HEK293 (cell line): Measurements from ENCODE around the gene ACTL8.

Experiments used
- CTCF ChIA-PET: fragments of 350-600 bp; formaldehyde crosslinking; extraction: SDS; loops from one replicate; lab custom pipeline; 2021; ENCODE audit warnings: antibody characterized with exemption; lab: Yijun Ruan, JAX
- POLR2A ChIA-PET: fragments of 300-600 bp; formaldehyde crosslinking; extraction: SDS; loops from one replicate; lab custom pipeline; 2020; ENCODE audit warnings: antibody characterized with exemption, inconsistent platforms; lab: Yijun Ruan, JAX
- H3K27ac ChIP-seq: fragments of 200-500 bp; sonication (Bioruptor generic); 2 replicates; pipeline ENCODE4 v1.5.1; 2014; ENCODE audit warnings: low read depth, low read length, control low read depth, inconsistent platforms; ENCODE audit errors: extremely low read depth
- H3K36me3 ChIP-seq, 2 experiments: fragments of 200-500 bp in 1 of 2; sonication (Bioruptor generic) in 1 of 2; 1 replicate in 1 of 2; 2 replicates in 1 of 2; pipeline ENCODE4 v1.5.1; 2014 to 2017; ENCODE audit warnings: inconsistent platforms in 2 of 2, low read length in 2 of 2; ENCODE audit not compliant: control insufficient read depth in 2 of 2, insufficient read depth in 1 of 2
- H3K4me1 ChIP-seq: fragments of 200-500 bp; sonication (Bioruptor generic); 2 replicates; pipeline ENCODE4 v1.5.1; 2014; ENCODE audit warnings: mild to moderate bottlenecking, low read length, inconsistent platforms; ENCODE audit not compliant: control insufficient read depth, insufficient read depth
- H3K4me3 ChIP-seq: 2 replicates; pipeline ENCODE4 v1.5.1; 2011; ENCODE audit warnings: low read depth, mild to moderate bottlenecking, control low read depth, low read length, moderate library complexity
- H3K9me3 ChIP-seq: fragments of 200-500 bp; sonication (Bioruptor generic); 2 replicates; pipeline ENCODE4 v1.5.1; 2014; ENCODE audit warnings: low read depth, low read length, inconsistent platforms; ENCODE audit not compliant: control insufficient read depth, insufficient read depth
- GLIS1 ChIP-seq: fragments of 450-650 bp; formaldehyde crosslinking; IDR thresholded peaks from 2 replicates; pipeline ENCODE4 v1.5.1; 2016; ENCODE audit warnings: missing biosample characterization, missing genetic modification characterization
- HOXC10 ChIP-seq: sonication (generic); formaldehyde crosslinking; IDR thresholded peaks from 2 replicates; pipeline ENCODE4 v1.8.1; 2023; ENCODE audit warnings: mild to moderate bottlenecking, missing genetic modification reagents
- IKZF3 ChIP-seq: fragments of 450-650 bp; IDR thresholded peaks from 2 replicates; pipeline ENCODE4 v1.5.0; 2018; ENCODE audit warnings: missing biosample characterization, mild to moderate bottlenecking, missing genetic modification characterization, moderate library complexity
- KLF1 ChIP-seq: fragments of 450-650 bp; formaldehyde crosslinking; IDR thresholded peaks from 2 replicates; pipeline ENCODE4 v1.5.1; 2016; ENCODE audit warnings: missing biosample characterization, missing genetic modification characterization
- KLF10 ChIP-seq: fragments of 450-650 bp; IDR thresholded peaks from 2 replicates; pipeline ENCODE4 v1.5.1; 2018; ENCODE audit warnings: missing biosample characterization, mild to moderate bottlenecking, missing genetic modification characterization
- RBAK ChIP-seq: fragments of 450-650 bp; formaldehyde crosslinking; IDR thresholded peaks from 2 replicates; pipeline ENCODE4 v1.5.1; 2016; ENCODE audit warnings: missing biosample characterization, missing genetic modification characterization
- SP3 ChIP-seq: fragments of 450-650 bp; formaldehyde crosslinking; IDR thresholded peaks from 2 replicates; pipeline ENCODE4 v1.5.1; 2016; ENCODE audit warnings: missing biosample characterization, missing genetic modification characterization
- WT1 ChIP-seq: fragments of 450-650 bp; formaldehyde crosslinking; IDR thresholded peaks from 2 replicates; pipeline ENCODE4 v1.5.1; 2016; ENCODE audit warnings: missing biosample characterization, missing genetic modification characterization
- ZBTB17 ChIP-seq: fragments of 450-650 bp; formaldehyde crosslinking; IDR thresholded peaks from 2 replicates; pipeline ENCODE4 v1.5.1; 2016; ENCODE audit warnings: missing biosample characterization, missing genetic modification characterization
- ZBTB8A ChIP-seq: fragments of 450-650 bp; formaldehyde crosslinking; IDR thresholded peaks from 2 replicates; pipeline ENCODE4 v1.5.1; 2016; ENCODE audit warnings: missing biosample characterization, missing genetic modification characterization
- ZFHX2 ChIP-seq: fragments of 450-650 bp; formaldehyde crosslinking; conservative IDR thresholded peaks from 2 replicates; pipeline ENCODE4 v1.5.1; 2016; ENCODE audit warnings: missing biosample characterization, missing genetic modification characterization
- ZFP37 ChIP-seq: fragments of 450-650 bp; formaldehyde crosslinking; IDR thresholded peaks from 2 replicates; pipeline ENCODE4 v1.5.1; 2016; ENCODE audit warnings: missing biosample characterization, missing genetic modification characterization
- ZFP69B ChIP-seq: fragments of 450-650 bp; formaldehyde crosslinking; IDR thresholded peaks from 2 replicates; pipeline ENCODE4 v1.5.1; 2016; ENCODE audit warnings: missing biosample characterization, missing genetic modification characterization
- ZNF112 ChIP-seq: fragments of 450-650 bp; formaldehyde crosslinking; IDR thresholded peaks from 2 replicates; pipeline ENCODE4 v1.5.0; 2017; ENCODE audit warnings: missing biosample characterization, missing genetic modification characterization
- ZNF140 ChIP-seq: fragments of 450-650 bp; formaldehyde crosslinking; IDR thresholded peaks from 2 replicates; pipeline ENCODE4 v1.5.1; 2016; ENCODE audit warnings: missing biosample characterization, missing genetic modification characterization
- ZNF221 ChIP-seq: fragments of 450-650 bp; formaldehyde crosslinking; IDR thresholded peaks from 2 replicates; pipeline ENCODE4 v1.5.1; 2017; ENCODE audit warnings: missing biosample characterization, missing genetic modification characterization, borderline replicate concordance
- ZNF248 ChIP-seq: fragments of 450-650 bp; formaldehyde crosslinking; IDR thresholded peaks from 2 replicates; pipeline ENCODE4 v1.5.1; 2017; ENCODE audit warnings: missing biosample characterization, missing genetic modification characterization
- ZNF391 ChIP-seq: fragments of 450-650 bp; formaldehyde crosslinking; IDR thresholded peaks from 2 replicates; pipeline ENCODE4 v1.5.1; 2016; ENCODE audit warnings: low read depth, missing biosample characterization, missing genetic modification characterization, borderline replicate concordance
- ZNF404 ChIP-seq: fragments of 450-650 bp; formaldehyde crosslinking; IDR thresholded peaks from 2 replicates; pipeline ENCODE4 v1.5.1; 2017; ENCODE audit warnings: missing biosample characterization, missing genetic modification characterization
- ZNF600 ChIP-seq: fragments of 450-650 bp; formaldehyde crosslinking; IDR thresholded peaks from 2 replicates; pipeline ENCODE4 v1.5.1; 2016; ENCODE audit warnings: missing biosample characterization, missing genetic modification characterization
- ZNF621 ChIP-seq: fragments of 450-650 bp; formaldehyde crosslinking; IDR thresholded peaks from 2 replicates; pipeline ENCODE4 v1.5.1; 2017; ENCODE audit warnings: missing biosample characterization, missing genetic modification characterization
- ZNF645 ChIP-seq: fragments of 450-650 bp; formaldehyde crosslinking; IDR thresholded peaks from 2 replicates; pipeline ENCODE4; 2016; ENCODE audit warnings: missing biosample characterization, missing genetic modification characterization
- TF ChIP-seq, protein P1 (sequence below): sonication (generic); formaldehyde crosslinking; IDR thresholded peaks from 2 replicates; pipeline ENCODE4 v1.8.1; 2022; ENCODE audit warnings: mild to moderate bottlenecking, moderate library complexity, missing genetic modification reagents
- TF ChIP-seq, protein P2 (sequence below): fragments of 450-650 bp; formaldehyde crosslinking; IDR thresholded peaks from 2 replicates; pipeline ENCODE4 v1.5.1; 2016; ENCODE audit warnings: missing biosample characterization, missing genetic modification characterization

ACTL8 gene

DNA sequence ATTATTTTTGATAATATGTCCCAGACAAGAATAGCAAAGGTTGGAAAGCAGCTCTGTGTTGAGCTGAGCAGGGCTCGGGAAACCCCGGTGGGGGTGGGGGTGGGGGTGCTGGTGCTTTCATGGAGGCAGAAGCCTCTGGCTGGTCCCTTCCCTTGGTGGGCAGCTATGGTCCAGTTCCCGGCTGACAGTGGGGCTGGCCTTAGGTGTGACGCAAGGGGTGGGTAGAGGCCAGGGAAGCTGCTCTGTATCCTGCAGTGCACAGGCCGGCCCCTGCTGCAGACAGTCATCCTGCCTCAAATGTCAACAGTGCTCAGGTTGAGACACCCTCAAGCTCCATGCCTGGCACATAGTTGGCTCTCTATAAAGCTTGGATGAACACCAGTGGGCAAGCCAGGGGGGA lies 8.9 kb downstream of the ACTL8 start:
- H3K4me1 ChIP-seq, result no peaks in the 10 kb centered on the region
- no peak overlapping the region for H3K27ac ChIP-seq
- H3K9me3 ChIP-seq, result no peaks in the 10 kb centered on the region
- H3K4me3 ChIP-seq, result no peak overlapping the region
- ChIA-PET CTCF (interaction anchor here (1.0 kb wide), 1 partner anchor 62 kb away, joined by 3 read pairs; no protein-coding TSS in a partner anchor), POLR2A (no interaction called here)
- H3K36me3 ChIP-seq, result no peaks in the 10 kb centered on the region
- TF ChIP-seq SP3 (tag by site-specific recombination) (no peak), ZNF645 (tag by site-specific recombination) (no peak), ZFP37 (tag by site-specific recombination) (no peak), GLIS1 (tag by site-specific recombination) (no peak), KLF1 (tag by site-specific recombination) (no peak), ZBTB8A (tag by site-specific recombination) (no peak), ZNF404 (tag by site-specific recombination) (no peak)
- TF ChIP-seq, protein P1, sequence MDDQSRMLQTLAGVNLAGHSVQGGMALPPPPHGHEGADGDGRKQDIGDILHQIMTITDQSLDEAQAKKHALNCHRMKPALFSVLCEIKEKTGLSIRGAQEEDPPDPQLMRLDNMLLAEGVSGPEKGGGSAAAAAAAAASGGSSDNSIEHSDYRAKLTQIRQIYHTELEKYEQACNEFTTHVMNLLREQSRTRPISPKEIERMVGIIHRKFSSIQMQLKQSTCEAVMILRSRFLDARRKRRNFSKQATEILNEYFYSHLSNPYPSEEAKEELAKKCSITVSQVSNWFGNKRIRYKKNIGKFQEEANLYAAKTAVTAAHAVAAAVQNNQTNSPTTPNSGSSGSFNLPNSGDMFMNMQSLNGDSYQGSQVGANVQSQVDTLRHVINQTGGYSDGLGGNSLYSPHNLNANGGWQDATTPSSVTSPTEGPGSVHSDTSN, result no peak
- TF ChIP-seq, protein P2, sequence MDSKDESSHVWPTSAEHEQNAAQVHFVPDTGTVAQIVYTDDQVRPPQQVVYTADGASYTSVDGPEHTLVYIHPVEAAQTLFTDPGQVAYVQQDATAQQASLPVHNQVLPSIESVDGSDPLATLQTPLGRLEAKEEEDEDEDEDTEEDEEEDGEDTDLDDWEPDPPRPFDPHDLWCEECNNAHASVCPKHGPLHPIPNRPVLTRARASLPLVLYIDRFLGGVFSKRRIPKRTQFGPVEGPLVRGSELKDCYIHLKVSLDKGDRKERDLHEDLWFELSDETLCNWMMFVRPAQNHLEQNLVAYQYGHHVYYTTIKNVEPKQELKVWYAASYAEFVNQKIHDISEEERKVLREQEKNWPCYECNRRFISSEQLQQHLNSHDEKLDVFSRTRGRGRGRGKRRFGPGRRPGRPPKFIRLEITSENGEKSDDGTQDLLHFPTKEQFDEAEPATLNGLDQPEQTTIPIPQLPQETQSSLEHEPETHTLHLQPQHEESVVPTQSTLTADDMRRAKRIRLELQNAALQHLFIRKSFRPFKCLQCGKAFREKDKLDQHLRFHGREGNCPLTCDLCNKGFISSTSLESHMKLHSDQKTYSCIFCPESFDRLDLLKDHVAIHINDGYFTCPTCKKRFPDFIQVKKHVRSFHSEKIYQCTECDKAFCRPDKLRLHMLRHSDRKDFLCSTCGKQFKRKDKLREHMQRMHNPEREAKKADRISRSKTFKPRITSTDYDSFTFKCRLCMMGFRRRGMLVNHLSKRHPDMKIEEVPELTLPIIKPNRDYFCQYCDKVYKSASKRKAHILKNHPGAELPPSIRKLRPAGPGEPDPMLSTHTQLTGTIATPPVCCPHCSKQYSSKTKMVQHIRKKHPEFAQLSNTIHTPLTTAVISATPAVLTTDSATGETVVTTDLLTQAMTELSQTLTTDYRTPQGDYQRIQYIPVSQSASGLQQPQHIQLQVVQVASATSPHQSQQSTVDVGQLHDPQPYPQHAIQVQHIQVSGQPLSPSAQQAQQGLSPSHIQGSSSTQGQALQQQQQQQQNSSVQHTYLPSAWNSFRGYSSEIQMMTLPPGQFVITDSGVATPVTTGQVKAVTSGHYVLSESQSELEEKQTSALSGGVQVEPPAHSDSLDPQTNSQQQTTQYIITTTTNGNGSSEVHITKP, result no peak

GRCh38 chr1:17764591-17764990 lies 9.5 kb downstream of the ACTL8 start:
- TF ChIP-seq ZNF221 (tag by site-specific recombination) (no peak), WT1 (tag by site-specific recombination) (no peak), IKZF3 (tag by site-specific recombination) (no peak), ZNF248 (tag by site-specific recombination) (no peak), ZNF600 (tag by site-specific recombination) (no peak), KLF10 (tag by site-specific recombination) (no peak), ZNF140 (tag by site-specific recombination) (no peak), ZBTB17 (tag by site-specific recombination) (no peak), ZNF391 (tag by site-specific recombination) (no peak), HOXC10 (CRISPR knock-in tag) (no peak), ZFHX2 (tag by site-specific recombination) (no peak), ZFP69B (no peak), ZNF621 (tag by site-specific recombination) (no peak), ZNF112 (no peak), KLF1 (tag by site-specific recombination) (no peak), RBAK (no peak)
- POLR2A ChIA-PET, result no interaction called here
- Histone ChIP-seq H3K4me3 (no peak overlapping the region), H3K27ac (no peak overlapping the region), H3K9me3 (no peaks in the 10 kb centered on the region), H3K4me1 (no peaks in the 10 kb centered on the region), H3K36me3 (no peaks in the 10 kb centered on the region)
- CTCF ChIA-PET, result interaction anchor here (0.7 kb wide), 1 partner anchor 71 kb away, joined by 3 read pairs; no protein-coding TSS in a partner anchor
